ENCODE results near the gene FAM3C.
A peak's percentile ranks its signal among the peaks of the same experiment; 100 is the strongest.

FAM3C gene

DNA sequence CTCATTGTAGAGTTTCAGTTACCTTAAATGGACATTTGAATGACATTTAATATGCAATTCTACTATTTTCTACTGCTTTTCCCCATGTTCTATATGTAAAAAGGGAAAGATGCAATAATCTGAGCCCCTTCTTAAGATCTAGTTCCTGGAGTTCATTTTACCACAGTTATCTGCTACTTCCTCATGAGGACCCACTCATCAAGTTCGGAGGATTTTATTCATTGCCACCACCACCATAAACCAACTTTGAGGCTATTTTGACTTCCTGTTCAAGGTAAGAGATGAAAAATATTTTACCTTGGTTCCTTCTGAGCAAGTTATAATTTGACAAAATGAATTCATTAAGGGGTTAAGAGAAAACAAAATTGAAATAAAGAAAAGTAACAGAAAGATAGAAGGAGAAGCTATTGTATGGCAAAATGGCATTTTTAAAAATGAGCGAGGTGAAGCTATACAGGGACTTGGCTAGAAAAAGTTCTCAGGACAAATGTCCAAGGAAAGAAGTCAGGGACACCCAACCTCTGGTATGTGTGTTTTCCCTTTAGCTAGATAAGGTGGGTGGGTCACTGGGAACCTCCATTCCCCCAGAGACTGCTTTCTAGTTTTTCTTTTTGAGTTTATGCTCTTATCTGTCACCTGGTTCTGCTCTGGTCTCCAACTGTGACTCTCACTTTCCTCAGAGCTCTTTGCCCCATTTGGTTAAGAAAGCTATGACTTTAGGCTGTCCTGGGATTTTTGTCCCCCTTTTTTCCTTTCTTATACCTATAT lies 14.9 kb upstream of the FAM3C start:
- DNase-seq: no peak

DNA sequence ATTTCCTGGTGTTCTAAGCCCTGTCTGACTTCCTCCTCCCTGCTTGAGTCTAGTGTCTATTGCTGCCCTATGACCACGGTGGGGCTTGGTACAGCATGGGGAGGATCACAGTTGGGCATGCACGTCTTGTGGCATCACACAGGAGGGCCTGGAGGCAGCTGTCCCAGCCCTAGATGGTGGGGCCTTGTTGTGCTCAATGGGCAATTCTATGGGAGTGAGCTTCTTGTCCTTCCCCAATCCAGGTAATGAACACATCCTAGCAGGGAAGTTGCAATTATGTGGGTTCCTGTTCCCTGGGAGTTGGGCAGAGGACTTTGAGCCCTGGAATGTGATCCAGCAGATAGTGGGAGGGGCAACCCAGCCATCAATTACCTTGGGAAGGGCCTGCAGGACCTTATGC lies 10.8 kb upstream of the FAM3C start:
- no peak for DNase-seq

- no peak for DNase-seq
Observed at GRCh38 chr7:121406461-121406860, 10.4 kb upstream of the FAM3C start.

DNA sequence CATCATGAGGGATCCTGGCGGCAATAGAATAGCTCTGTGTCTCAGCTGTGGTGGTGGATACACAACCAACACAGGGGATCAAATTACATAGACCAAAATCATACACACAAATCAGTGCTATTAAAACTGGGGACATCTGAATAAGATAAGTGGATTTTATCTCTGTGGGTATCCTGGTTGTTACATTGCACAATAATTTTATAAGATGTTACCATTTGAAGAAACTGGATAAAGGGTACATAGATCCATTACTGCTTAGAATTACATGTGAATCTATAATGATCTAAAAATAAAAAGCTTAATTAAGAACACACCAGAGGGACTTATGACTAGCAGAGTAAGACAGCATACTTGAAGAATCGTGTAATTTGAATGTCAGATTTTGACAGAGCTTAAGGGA lies 8.2 kb upstream of the FAM3C start:
- DNase-seq: no peak

DNA sequence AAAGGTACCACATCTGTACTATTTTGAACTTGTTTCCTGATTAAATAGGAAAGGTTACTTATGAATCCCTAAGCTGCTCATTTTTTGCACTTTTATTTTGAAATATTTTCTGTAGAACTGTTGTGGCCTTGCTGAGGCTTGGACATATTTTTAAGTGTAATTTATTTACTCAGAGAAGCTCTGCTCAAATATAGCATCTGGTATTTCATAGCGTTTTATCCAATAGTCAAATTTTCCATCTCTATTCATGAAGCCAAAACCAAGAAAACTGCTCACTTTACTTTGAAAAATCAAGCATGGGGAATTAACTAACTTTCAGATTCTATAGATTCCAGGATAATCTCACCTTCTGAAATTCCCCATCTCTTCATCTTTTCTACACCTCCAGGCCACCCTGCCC lies 6.6 kb upstream of the FAM3C start:
- no peak for DNase-seq

DNA sequence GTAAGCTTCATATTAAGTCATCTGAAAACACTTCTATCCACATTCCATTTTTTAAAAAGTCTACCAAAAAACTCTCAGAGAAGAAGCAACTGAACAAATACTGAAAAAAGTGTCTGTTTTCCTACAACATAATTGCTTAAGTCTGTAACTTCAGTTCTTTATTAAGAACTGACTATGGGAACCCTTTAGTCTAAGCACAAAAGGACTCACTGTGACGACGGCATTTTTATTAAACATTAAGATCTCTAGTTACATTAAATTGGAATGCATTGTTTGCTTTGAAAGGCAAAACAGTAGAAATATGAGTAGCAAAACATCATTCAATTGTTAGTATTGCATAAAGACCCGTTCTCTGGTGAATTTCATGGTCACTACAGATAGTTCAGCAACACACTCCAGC lies 5.8 kb upstream of the FAM3C start:
- DNase-seq: no peak

GRCh38 chr7:121398246-121398645 lies 2.1 kb upstream of the FAM3C start:
- no peak for DNase-seq

GRCh38 chr7:121397822-121398221 lies 1.7 kb upstream of the FAM3C start:
- no peak for DNase-seq

GRCh38 chr7:121397361-121397760 lies 1.3 kb upstream of the FAM3C start:
- no peak for DNase-seq

- peak; percentile 53 for DNase-seq
Observed at GRCh38 chr7:121395494-121395960, 581 bp downstream of the FAM3C start.

DNA sequence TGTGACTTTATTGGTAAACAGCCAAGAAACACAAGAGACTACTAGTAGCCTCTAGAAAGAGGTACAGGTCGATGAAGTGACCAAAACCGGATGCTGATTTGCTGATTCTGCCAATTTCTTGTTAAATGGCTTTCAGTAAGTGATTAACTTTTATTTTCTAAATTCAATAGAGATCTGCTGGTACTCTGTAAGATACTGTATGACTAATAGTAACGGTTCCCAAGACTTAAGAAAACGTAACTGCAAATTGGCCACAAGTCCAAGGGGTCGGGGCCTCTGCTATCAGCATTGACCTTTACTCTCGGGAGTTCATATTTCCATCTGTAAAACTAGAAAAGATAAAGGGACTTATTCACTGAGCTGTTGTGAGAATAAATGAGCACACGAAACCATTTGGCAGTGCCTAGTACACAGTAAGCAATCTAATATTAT lies 1.4 kb downstream of the FAM3C start:
- no peak for DNase-seq

- no peak for DNase-seq
Observed at GRCh38 chr7:121393005-121393366, 3.1 kb downstream of the FAM3C start.

- DNase-seq: no peak
Observed at GRCh38 chr7:121392277-121393004, 3.7 kb downstream of the FAM3C start.

- no peak for DNase-seq
Observed at GRCh38 chr7:121391686-121392085, 4.4 kb downstream of the FAM3C start.

GRCh38 chr7:121390617-121391016 lies 5.5 kb downstream of the FAM3C start:
- no peak for DNase-seq

DNA sequence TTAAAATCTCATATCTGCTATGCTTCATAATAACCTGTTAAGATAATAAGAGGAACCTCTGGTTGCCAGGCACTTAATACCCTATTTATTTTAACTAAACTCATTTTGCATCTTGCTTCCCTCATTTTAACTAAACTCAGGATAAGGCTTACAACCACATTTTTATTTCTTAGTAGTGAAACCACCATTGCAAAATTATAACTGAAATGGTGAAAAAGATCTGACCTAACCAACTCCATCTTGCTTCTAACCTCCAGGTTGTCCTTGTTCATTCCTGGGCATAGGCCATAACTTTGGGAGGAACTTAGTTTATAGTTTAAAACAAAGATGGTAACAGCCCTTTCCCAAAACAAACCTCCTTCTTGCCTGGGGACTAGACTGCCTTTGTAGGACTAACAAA lies 6.0 kb downstream of the FAM3C start:
- no peak for DNase-seq

- DNase-seq: no peak
Observed at GRCh38 chr7:121388950-121389349, 7.2 kb downstream of the FAM3C start.

GRCh38 chr7:121385800-121386179 lies 10.3 kb downstream of the FAM3C start:
- DNase-seq: peak; percentile 43

GRCh38 chr7:121385056-121385799 lies 10.9 kb downstream of the FAM3C start:
- no peak for DNase-seq

GRCh38 chr7:121384265-121384664 lies 11.8 kb downstream of the FAM3C start:
- no peak for DNase-seq

DNA sequence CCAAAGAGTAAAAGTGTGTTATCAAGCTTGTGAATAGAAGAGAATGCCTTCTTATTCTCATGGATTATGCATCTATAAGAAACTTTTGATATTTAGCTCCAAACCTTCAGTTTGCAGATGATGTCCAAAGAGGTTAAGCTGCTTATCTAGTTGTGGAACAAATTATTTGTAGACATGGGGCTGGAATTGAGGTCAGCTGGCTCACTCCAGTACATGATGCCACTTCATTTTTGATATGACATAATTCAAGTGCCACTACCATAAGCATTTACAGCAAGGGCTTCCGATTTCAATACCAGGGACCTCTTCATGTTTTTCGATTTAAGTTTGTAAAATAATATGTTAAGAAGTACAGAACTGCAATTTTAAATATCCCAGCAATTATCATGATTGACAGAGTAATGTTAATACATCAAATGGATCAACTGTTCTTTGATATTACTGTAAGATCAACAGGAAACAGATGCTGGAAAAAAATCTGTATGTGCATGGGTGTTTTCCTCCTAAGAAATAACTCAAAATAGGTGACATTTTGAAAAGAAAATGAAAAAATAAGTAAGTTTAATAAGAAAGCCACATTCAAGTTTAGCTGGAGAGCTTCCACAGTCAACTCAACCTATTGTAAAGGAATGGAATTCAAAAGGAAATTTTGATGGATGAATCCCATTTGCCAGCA lies 12.7 kb downstream of the FAM3C start:
- no peak for DNase-seq

DNA sequence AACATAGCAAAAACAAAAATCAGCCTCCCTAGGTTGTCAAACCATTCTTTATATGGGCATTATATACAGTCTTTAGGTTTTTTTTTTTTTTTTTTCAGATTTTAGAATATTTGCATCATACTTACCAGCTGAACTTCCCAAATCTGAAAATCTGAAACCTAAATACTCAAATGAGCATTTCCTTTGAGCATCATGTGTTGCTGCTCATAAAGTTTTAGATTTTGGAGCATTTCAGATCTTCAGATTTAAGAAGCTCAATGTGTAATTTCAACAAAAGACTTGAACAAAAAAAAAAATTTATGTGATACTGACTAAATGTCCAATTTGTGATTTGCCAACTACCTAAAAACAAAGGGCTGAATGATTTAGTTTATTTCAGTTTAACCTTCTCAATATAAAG lies 13.6 kb downstream of the FAM3C start:
- DNase-seq: no peak

GRCh38 chr7:121379930-121380329 lies 16.2 kb downstream of the FAM3C start:
- DNase-seq: no peak

Data from CD4-positive, alpha-beta T cell treated with Interleukin-17A for 1 hour (primary cell).